ENCODE results near the gene VSTM2B. TPM values are rescaled to one million over a fixed set of nuclear protein-coding genes. Genes with fewer than 3 reads are reported as not detected.

VSTM2B gene
- total RNA-seq, 1 experiment from 2014 or later, result not detected

- Histone ChIP-seq H3K9me3 (ENCODE audit: control insufficient read depth, insufficient read depth, low read depth, low read length) (no peaks in the 10 kb centered on the region), H3K4me3 (ENCODE audit: low read depth in 2 of 2, low read length in 2 of 2) (no peak overlapping the region), H3K4me1 (ENCODE audit: control insufficient read depth, insufficient read depth, low read length) (no peaks in the 10 kb centered on the region), H3K27ac (ENCODE audit: low read length) (no peak overlapping the region), H3K27me3 (ENCODE audit: control insufficient read depth, insufficient read depth, low read length) (peaks cover 31% of the 10 kb centered on the region), H3K36me3 (ENCODE audit: control insufficient read depth, insufficient read depth, low read length) (no peaks in the 10 kb centered on the region)
- ChIA-PET CTCF (no interaction called here), POLR2A (no interaction called here)
- in situ Hi-C loops (cut with HindIII; ENCODE audit: low pct_unique_long_range_greater_than_20kb, low sequenced_read_pairs) (no loop called here), intact Hi-C loops (cut with micrococcal nuclease; ENCODE audit: unreplicated experiment) (no loop called here)
- DNase-seq (ENCODE audit: low read depth, low spot score), result no peak
- BruUV-seq (replicated peaks), result no TSS peak
- TF ChIP-seq CTCF (IDR thresholded peaks at IDR 0.05), result no peak
- TF ChIP-seq TCF7L2 (IDR thresholded peaks at IDR 0.05; ENCODE audit: low read depth, low read length), result no peak
- TF ChIP-seq SIN3A (IDR thresholded peaks at IDR 0.05; ENCODE audit: borderline replicate concordance, insufficient read depth, low read depth, low read length), result no peak
- TF ChIP-seq POLR2AphosphoS5 (IDR thresholded peaks at IDR 0.05; ENCODE audit: low read depth, low read length), result no peak
- TF ChIP-seq REST (IDR thresholded peaks at IDR 0.05; ENCODE audit: insufficient read depth in 1 of 2, low read depth in 2 of 2, low read length in 1 of 2), result no peak
- no peak for ATAC-seq
Measured at GRCh38 chr19:29591670-29592069, 65.9 kb downstream of the VSTM2B start.

- intact Hi-C loops (cut with micrococcal nuclease; ENCODE audit: unreplicated experiment) (no loop called here), in situ Hi-C loops (cut with HindIII; ENCODE audit: low pct_unique_long_range_greater_than_20kb, low sequenced_read_pairs) (no loop called here)
- CTCF ChIA-PET, result interaction anchor here (0.8 kb wide), 1 partner anchor 72 kb away, joined by 7 read pairs; no protein-coding TSS in a partner anchor
- H3K27ac ChIP-seq (ENCODE audit: low read length), result no peak overlapping the region
- no peaks in the 10 kb centered on the region for H3K9me3 ChIP-seq (ENCODE audit: control insufficient read depth, insufficient read depth, low read depth, low read length)
- ATAC-seq, result no peak
- no peak for DNase-seq (ENCODE audit: low read depth, low spot score)
- H3K4me3 ChIP-seq (ENCODE audit: low read depth in 2 of 2, low read length in 2 of 2), result no peak overlapping the region
- BruUV-seq (replicated peaks), result no TSS peak
- TF ChIP-seq CTCF (IDR thresholded peaks at IDR 0.05) (no peak), TCF7L2 (IDR thresholded peaks at IDR 0.05; ENCODE audit: low read depth, low read length) (no peak), SIN3A (IDR thresholded peaks at IDR 0.05; ENCODE audit: borderline replicate concordance, insufficient read depth, low read depth, low read length) (no peak), POLR2AphosphoS5 (IDR thresholded peaks at IDR 0.05; ENCODE audit: low read depth, low read length) (no peak), REST (IDR thresholded peaks at IDR 0.05; ENCODE audit: insufficient read depth in 1 of 2, low read depth in 2 of 2, low read length in 1 of 2) (no peak)
- H3K36me3 ChIP-seq (ENCODE audit: control insufficient read depth, insufficient read depth, low read length), result no peaks in the 10 kb centered on the region
- no peaks in the 10 kb centered on the region for H3K4me1 ChIP-seq (ENCODE audit: control insufficient read depth, insufficient read depth, low read length)
- H3K27me3 ChIP-seq (ENCODE audit: control insufficient read depth, insufficient read depth, low read length), result peaks cover 35% of the 10 kb centered on the region
- POLR2A ChIA-PET, result no interaction called here
Measured at GRCh38 chr19:29593869-29594268, 68.1 kb downstream of the VSTM2B start.
